CD4-positive, CD25-positive, alpha-beta regulatory T cell (primary cell): ENCODE measurements around the gene ERBB4. TPM values are rescaled to one million over a fixed set of nuclear protein-coding genes. Genes with fewer than 3 reads are reported as not detected.

Experiments
- ATAC-seq, 2 donors: fragments of 150-1000 bp; cut with Tn5 transposase; one replicate each; pipeline ENCODE4 v1.10.0; 2021; ENCODE audit warnings: low read depth in 2 of 2, moderate number of reproducible peaks in 2 of 2, moderate library complexity in 1 of 2
- DNase-seq, 3 donors: peaks; one replicate each; pipeline versions ENCODE4 v3.0.0 to v3.0.0-alpha.2; 2012 to 2022; ENCODE audit warnings: mixed read lengths in 1 of 3
- H3K27ac ChIP-seq: one replicate; pipeline ENCODE4 v1.7.0; 2013; ENCODE audit warnings: mild to moderate bottlenecking, low read length; ENCODE audit not compliant: insufficient read depth, poor library complexity, severe bottlenecking
- H3K27me3 ChIP-seq: one replicate; pipeline ENCODE4 v1.7.0; 2013; ENCODE audit warnings: low read length; ENCODE audit not compliant: control insufficient read depth, insufficient read depth
- H3K36me3 ChIP-seq: one replicate; pipeline ENCODE4 v1.7.0; 2013; ENCODE audit warnings: mild to moderate bottlenecking, low read length, moderate library complexity; ENCODE audit not compliant: control insufficient read depth, insufficient read depth
- H3K4me1 ChIP-seq: 2 replicates; pipeline ENCODE4 v1.7.0; 2013; ENCODE audit warnings: mild to moderate bottlenecking, low read length; ENCODE audit not compliant: insufficient read depth, control insufficient read depth, poor library complexity, severe bottlenecking
- H3K4me3 ChIP-seq: one replicate; pipeline ENCODE4 v1.7.0; 2013; ENCODE audit warnings: low read depth, mild to moderate bottlenecking, low read length, moderate library complexity
- H3K9me3 ChIP-seq, 2 experiments: 1 replicate in 1 of 2; 2 replicates in 1 of 2; pipeline ENCODE4 v1.7.0; 2013; ENCODE audit warnings: low read length in 2 of 2, mild to moderate bottlenecking in 1 of 2, moderate library complexity in 1 of 2; ENCODE audit not compliant: control insufficient read depth in 2 of 2
- H3K27ac Mint-ChIP-seq, 3 donors: one replicate each; pipeline ENCODE4 v1.8.0; 2020 to 2022; ENCODE audit warnings: mild to moderate bottlenecking in 3 of 3, mixed read lengths in 3 of 3, moderate library complexity in 2 of 3
- H3K27me3 Mint-ChIP-seq: one replicate; pipeline ENCODE4 v1.8.0; 2022; ENCODE audit warnings: mild to moderate bottlenecking, mixed read lengths
- H3K36me3 Mint-ChIP-seq: one replicate; pipeline ENCODE4 v1.8.0; 2020; ENCODE audit warnings: mixed read lengths
- H3K4me1 Mint-ChIP-seq, 4 donors: one replicate each; pipeline ENCODE4 v1.8.0; 2020 to 2022; ENCODE audit warnings: mixed read lengths in 4 of 4, mild to moderate bottlenecking in 1 of 4
- H3K4me3 Mint-ChIP-seq, 4 donors: one replicate each; pipeline ENCODE4 v1.8.0; 2020 to 2022; ENCODE audit warnings: mild to moderate bottlenecking in 4 of 4, mixed read lengths in 4 of 4, moderate library complexity in 3 of 4
- H3K9me3 Mint-ChIP-seq, 7 donors: one replicate each; pipeline ENCODE4 v1.8.0; 2020 to 2022; ENCODE audit warnings: mixed read lengths in 7 of 7, mild to moderate bottlenecking in 3 of 7, moderate library complexity in 2 of 7
- polyA plus RNA-seq, 4 donors: library from polyadenylated mRNA; unstranded; fragments of 300-500 nt; fragmentation: Illumina TruSeq; gene quantifications; one replicate each; pipeline ENCODE4 v1.2.3, GENCODE V29; 2021
- total RNA-seq: library from RNA; stranded (reverse); gene quantifications from one replicate; pipeline ENCODE4 v1.2.3, GENCODE V29; 2022

The ERBB4 gene
- total and polyA plus RNA-seq, 5 donors from 2014 or later, result not detected

DNA sequence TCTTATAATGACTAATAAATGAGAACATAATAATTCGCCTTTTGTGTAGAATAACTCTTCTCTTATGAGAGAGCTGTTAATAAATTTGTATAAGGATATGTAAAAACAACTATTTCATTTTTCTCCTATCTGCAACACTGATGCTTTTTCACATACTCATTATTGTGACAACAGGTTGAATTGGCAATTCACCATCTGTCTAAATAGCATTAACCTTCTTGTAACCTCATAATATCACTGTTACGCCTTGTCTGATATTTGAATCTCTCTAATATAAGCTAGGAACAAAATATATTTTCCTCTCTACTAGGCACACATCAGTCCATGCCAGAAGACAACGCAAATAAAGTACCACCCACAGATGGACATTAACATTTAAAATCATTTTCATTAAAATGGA is 1043.3 kb downstream of the ERBB4 start:
- no peak for DNase-seq
- Histone ChIP-seq H3K4me1 (no peaks in the 10 kb centered on the region), H3K9me3 (no peaks in the 10 kb centered on the region), H3K27me3 (no peaks in the 10 kb centered on the region), H3K4me3 (no peak overlapping the region), H3K27ac (no peak overlapping the region), H3K36me3 (no peaks in the 10 kb centered on the region)
- Mint-ChIP-seq H3K4me3 (no peak overlapping the region), H3K27ac (no peak overlapping the region), H3K36me3 (no peaks in the 10 kb centered on the region), H3K9me3 (peaks cover 0 to 4% (median 2%) of the 10 kb centered on the region in 7 donors), H3K27me3 (no peaks in the 10 kb centered on the region), H3K4me1 (no peaks in the 10 kb centered on the region)
- ATAC-seq, result no peak

DNA sequence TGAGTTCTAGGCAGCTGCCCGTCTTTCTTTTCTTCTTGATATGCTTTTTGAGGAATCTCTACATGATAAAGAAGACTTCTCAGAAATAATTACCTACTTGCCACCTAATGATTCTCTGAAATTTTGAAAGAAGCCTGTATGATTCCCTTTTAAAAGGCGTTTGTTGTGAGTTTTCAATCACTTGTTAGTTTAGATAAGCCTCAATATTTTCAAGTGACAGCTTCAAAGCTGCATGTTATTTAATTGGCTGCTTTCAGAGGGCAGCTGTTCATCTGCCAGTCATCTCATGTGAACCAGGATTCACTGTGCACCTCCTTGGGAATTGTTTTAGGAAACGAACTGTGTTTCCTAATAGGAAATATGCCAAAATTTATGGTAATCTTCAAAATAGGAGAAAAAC is 1044.1 kb downstream of the ERBB4 start:
- H3K27me3 ChIP-seq, result no peaks in the 10 kb centered on the region
- Mint-ChIP-seq H3K9me3 (peaks cover 0 to 4% (median 2%) of the 10 kb centered on the region in 7 donors), H3K4me1 (no peaks in the 10 kb centered on the region), H3K36me3 (no peaks in the 10 kb centered on the region), H3K27me3 (no peaks in the 10 kb centered on the region), H3K4me3 (no peak overlapping the region), H3K27ac (no peak overlapping the region)
- no peak overlapping the region for H3K27ac ChIP-seq
- H3K4me3 ChIP-seq, result no peak overlapping the region
- DNase-seq, result no peak
- H3K4me1 ChIP-seq, result no peaks in the 10 kb centered on the region
- H3K9me3 ChIP-seq, result no peaks in the 10 kb centered on the region
- no peak for ATAC-seq
- no peaks in the 10 kb centered on the region for H3K36me3 ChIP-seq

DNA sequence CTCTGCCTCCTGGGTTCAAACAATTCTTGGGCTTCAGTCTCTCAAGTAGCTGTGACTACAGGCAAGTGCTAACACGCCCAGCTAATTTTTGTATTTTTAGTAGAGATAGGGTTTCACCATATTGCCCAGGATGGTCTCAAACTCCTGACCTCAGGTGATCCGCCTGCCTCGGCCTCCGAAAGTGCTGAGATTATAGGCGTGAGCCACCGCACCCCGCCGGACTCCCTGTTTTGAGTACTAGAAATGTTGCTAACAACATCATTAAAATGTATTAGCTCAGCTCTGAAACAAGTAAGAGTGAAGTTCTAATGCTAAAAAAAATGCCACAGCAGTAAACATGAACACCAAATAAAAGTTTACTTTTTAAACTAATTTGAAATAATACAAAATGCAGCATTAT is 1044.5 kb downstream of the ERBB4 start:
- DNase-seq (no peak), ATAC-seq (no peak)
- H3K4me1 ChIP-seq, result no peaks in the 10 kb centered on the region
- no peaks in the 10 kb centered on the region for H3K27me3 ChIP-seq
- no peaks in the 10 kb centered on the region for H3K36me3 ChIP-seq
- H3K4me3 ChIP-seq, result no peak overlapping the region
- H3K27ac ChIP-seq, result no peak overlapping the region
- no peak overlapping the region for H3K27ac Mint-ChIP-seq
- H3K27me3 Mint-ChIP-seq, result no peaks in the 10 kb centered on the region
- no peak overlapping the region for H3K4me3 Mint-ChIP-seq
- H3K36me3 Mint-ChIP-seq, result no peaks in the 10 kb centered on the region
- no peaks in the 10 kb centered on the region for H3K4me1 Mint-ChIP-seq
- H3K9me3 ChIP-seq, result no peaks in the 10 kb centered on the region
- H3K9me3 Mint-ChIP-seq, result peaks cover 0 to 4% (median 2%) of the 10 kb centered on the region in 7 donors

DNA sequence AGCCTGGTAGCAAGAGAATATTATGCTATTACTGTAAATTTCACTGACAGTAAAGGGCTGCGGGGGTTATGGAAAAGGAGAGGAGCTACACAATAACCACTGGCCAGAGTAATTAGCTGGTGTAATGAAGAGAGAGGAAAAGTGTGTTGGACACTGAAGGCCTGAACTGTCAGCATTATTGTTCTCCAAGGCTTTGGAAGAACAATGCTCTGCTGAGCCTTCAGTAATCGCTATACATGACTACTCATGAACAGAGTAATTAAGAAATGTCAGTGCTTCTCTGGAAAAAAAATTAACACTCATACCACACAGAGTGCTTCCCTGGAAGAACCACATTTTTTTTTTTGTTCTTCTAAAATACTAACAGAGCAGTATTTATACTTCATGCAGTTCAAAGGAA is 1050.9 kb downstream of the ERBB4 start:
- Mint-ChIP-seq H3K27ac (no peak overlapping the region), H3K36me3 (no peaks in the 10 kb centered on the region), H3K4me1 (no peaks in the 10 kb centered on the region), H3K4me3 (no peak overlapping the region), H3K27me3 (no peaks in the 10 kb centered on the region), H3K9me3 (peaks cover 0 to 4% (median 0%) of the 10 kb centered on the region in 7 donors)
- no peaks in the 10 kb centered on the region for H3K36me3 ChIP-seq
- ATAC-seq, result no peak
- no peak overlapping the region for H3K4me3 ChIP-seq
- no peak for DNase-seq
- H3K9me3 ChIP-seq, result no peaks in the 10 kb centered on the region
- H3K27ac ChIP-seq, result no peak overlapping the region
- H3K27me3 ChIP-seq, result no peaks in the 10 kb centered on the region
- H3K4me1 ChIP-seq, result no peaks in the 10 kb centered on the region

DNA sequence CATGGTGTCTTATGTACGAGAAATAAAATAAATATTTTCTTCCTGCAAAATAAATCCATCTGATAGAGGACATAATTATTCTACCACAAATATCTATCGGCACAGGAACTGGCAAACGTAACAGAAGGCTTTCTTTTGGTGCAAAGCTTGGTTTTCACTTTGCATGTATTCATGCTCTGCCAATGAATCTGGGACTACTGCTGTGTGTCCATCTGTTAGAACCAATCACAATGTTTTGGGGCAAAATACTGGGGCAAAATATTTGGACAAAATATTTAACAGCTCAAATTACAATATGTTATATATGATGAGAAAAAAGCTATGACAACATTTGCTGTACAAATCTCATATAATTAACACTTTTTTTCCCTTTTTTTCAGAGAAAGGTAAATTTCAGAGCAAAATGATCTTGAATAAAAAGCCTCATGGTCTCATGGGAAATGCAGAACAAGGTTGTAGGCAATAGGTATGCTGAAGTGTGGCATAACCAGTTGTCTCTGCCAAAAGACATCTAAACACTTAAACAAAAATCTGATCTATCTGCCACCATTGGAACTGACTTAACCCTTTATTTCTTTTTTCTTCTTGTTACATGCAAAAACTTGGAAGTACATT is 1059.0 kb downstream of the ERBB4 start:
- Mint-ChIP-seq H3K36me3 (no peaks in the 10 kb centered on the region), H3K4me3 (no peak overlapping the region), H3K9me3 (peaks cover 0 to 10% (median 3%) of the 10 kb centered on the region in 7 donors), H3K27ac (no peak overlapping the region), H3K4me1 (no peaks in the 10 kb centered on the region), H3K27me3 (no peaks in the 10 kb centered on the region)
- no peaks in the 10 kb centered on the region for H3K9me3 ChIP-seq
- no peak for DNase-seq
- no peak overlapping the region for H3K4me3 ChIP-seq
- H3K27me3 ChIP-seq, result no peaks in the 10 kb centered on the region
- H3K4me1 ChIP-seq, result no peaks in the 10 kb centered on the region
- H3K27ac ChIP-seq, result no peak overlapping the region
- ATAC-seq, result no peak
- no peaks in the 10 kb centered on the region for H3K36me3 ChIP-seq

DNA sequence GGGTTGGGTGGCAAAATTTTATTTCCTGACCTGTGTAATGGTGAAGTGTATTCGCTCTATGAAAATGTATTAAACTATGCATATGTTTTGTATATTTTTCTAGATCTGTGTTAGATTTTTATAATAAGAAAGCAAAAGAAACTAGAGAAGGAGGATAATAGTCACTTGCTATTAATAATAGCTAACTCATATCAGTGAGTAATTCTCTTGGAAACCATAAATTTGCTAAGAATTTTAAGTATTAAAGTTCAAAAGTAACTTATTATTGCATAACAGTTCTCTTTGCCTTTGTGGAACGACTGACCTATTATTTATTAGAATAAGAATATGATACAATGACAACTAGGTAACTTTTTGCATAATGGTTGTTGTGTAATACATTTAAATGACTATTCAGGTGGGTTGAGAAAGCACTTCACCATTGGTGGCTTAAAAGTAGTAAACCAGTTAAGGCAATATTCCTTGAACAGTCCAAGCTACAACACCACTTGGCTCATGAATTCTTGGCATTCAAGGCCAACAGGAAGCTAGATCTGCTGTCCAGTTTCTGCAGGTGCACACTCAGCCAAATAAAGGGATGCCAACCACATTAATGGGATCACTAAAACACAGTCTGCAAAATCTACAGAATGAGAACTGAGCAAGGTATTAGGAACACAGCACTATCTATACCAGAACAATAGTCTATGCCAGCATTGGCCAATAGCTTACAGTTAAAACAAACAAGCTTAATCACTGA is 1060.9 kb downstream of the ERBB4 start:
- H3K27me3 Mint-ChIP-seq, result no peaks in the 10 kb centered on the region
- no peak for ATAC-seq
- no peak overlapping the region for H3K4me3 Mint-ChIP-seq
- no peaks in the 10 kb centered on the region for H3K36me3 ChIP-seq
- no peak overlapping the region for H3K4me3 ChIP-seq
- H3K9me3 ChIP-seq, result no peaks in the 10 kb centered on the region
- H3K9me3 Mint-ChIP-seq, result peaks cover 0 to 10% (median 2%) of the 10 kb centered on the region in 7 donors
- no peaks in the 10 kb centered on the region for H3K36me3 Mint-ChIP-seq
- no peaks in the 10 kb centered on the region for H3K4me1 ChIP-seq
- DNase-seq, result no peak
- H3K4me1 Mint-ChIP-seq, result no peaks in the 10 kb centered on the region
- H3K27ac Mint-ChIP-seq, result no peak overlapping the region
- H3K27ac ChIP-seq, result no peak overlapping the region
- no peaks in the 10 kb centered on the region for H3K27me3 ChIP-seq

DNA sequence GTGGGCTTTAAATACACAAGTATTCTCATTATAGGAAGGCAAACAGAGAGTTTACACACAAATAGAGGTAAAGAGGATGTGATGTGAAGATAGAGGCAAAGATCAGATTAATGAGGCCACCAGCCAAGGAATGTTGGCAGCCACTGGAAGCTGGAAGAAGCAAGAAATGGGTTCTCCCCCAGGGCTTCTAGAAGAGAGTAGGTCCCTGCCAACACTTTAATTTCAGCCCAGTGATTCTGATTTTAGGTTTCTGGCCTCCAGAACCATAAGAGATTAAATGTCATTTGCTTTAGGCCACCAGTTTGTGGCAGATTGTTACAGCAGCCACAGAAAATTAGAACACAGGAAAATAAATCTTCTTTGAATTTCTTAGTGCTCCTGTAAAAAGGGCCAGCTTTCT is 1065.5 kb downstream of the ERBB4 start:
- Histone ChIP-seq H3K36me3 (no peaks in the 10 kb centered on the region), H3K4me1 (no peaks in the 10 kb centered on the region), H3K27me3 (no peaks in the 10 kb centered on the region), H3K27ac (no peak overlapping the region), H3K4me3 (no peak overlapping the region), H3K9me3 (no peaks in the 10 kb centered on the region)
- Mint-ChIP-seq H3K4me3 (no peak overlapping the region), H3K27ac (no peak overlapping the region), H3K36me3 (no peaks in the 10 kb centered on the region), H3K27me3 (no peaks in the 10 kb centered on the region), H3K4me1 (no peaks in the 10 kb centered on the region), H3K9me3 (peaks cover 0 to 5% (median 2%) of the 10 kb centered on the region in 7 donors)
- ATAC-seq (no peak), DNase-seq (no peak)

DNA sequence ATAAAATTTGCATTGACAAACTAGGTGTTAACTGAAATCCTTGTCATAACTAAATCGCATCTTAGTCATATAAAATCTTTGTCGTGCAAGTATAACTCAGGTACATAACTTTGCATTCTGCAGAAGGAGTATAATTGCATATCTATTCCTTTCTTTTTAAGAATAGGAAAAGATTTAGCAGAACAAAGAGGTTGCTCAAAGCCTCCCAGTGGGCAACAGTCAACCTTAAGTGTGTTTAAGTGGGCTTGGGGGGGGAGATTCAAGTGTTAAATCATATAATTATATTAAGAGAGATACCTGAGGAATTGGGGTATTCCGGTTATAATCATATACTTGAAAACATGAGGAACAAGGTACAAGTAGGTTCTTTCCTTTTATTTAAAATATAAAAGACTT is 1068.9 kb downstream of the ERBB4 start:
- DNase-seq (no peak), ATAC-seq (no peak)
- Histone ChIP-seq H3K27me3 (no peaks in the 10 kb centered on the region), H3K36me3 (no peaks in the 10 kb centered on the region), H3K4me1 (no peaks in the 10 kb centered on the region), H3K9me3 (no peaks in the 10 kb centered on the region), H3K27ac (no peak overlapping the region), H3K4me3 (no peak overlapping the region)
- Mint-ChIP-seq H3K4me3 (no peak overlapping the region), H3K27ac (no peak overlapping the region), H3K27me3 (no peaks in the 10 kb centered on the region), H3K4me1 (no peaks in the 10 kb centered on the region), H3K9me3 (peaks cover 0 to 4% (median under 1%) of the 10 kb centered on the region in 7 donors), H3K36me3 (no peaks in the 10 kb centered on the region)
